OCI-LY7 (cell line): Measurements from ENCODE around the gene WDFY2. TPM values are rescaled to one million over a fixed set of nuclear protein-coding genes. Genes with fewer than 3 reads are reported as not detected.

Experiments
- BruUV-seq: library from RNA; stranded (reverse); fragments of 400-500 nt; replicated peaks from 2 replicates; lab custom pipeline; 2021; lab: Mats Ljungman, UMichigan
- CTCF ChIA-PET: fragments of 300-600 bp; sonication (Branson Sonifier 250); formaldehyde crosslinking; loops from one replicate; lab custom pipeline; 2022; ENCODE audit warnings: antibody characterized with exemption; ENCODE audit not compliant: unreplicated experiment; lab: Charles Lee
- POLR2A ChIA-PET: fragments of 300-600 bp; sonication (Branson Sonifier 250); formaldehyde crosslinking; loops from one replicate; lab custom pipeline; 2022; ENCODE audit warnings: antibody characterized with exemption; lab: Charles Lee
- DNase-seq: peaks from one replicate; pipeline ENCODE4 v3.0.0-alpha.2; 2015; ENCODE audit warnings: low spot score
- H2AFZ ChIP-seq: fragments of 200-600 bp; sonication (generic), shearing (Covaris generic); 2 replicates; pipeline ENCODE4 v1.6.1; 2014; ENCODE audit warnings: mild to moderate bottlenecking, antibody characterized with exemption, low read length, moderate library complexity
- H3K27ac ChIP-seq: fragments of 200-600 bp; sonication (generic); 2 replicates; pipeline ENCODE4 v1.5.1; 2014; ENCODE audit warnings: mixed run types, low read depth, mild to moderate bottlenecking, moderate library complexity, low read length, inconsistent platforms; ENCODE audit not compliant: poor library complexity, severe bottlenecking
- H3K36me3 ChIP-seq: fragments of 200-600 bp; sonication (generic); 2 replicates; pipeline ENCODE4 v1.6.1; 2014; ENCODE audit warnings: mild to moderate bottlenecking, antibody characterized with exemption, low read length, moderate library complexity, mixed read lengths; ENCODE audit not compliant: insufficient read depth
- H3K4me1 ChIP-seq: fragments of 200-600 bp; sonication (generic); 2 replicates; pipeline ENCODE4 v1.5.1; 2014; ENCODE audit warnings: mild to moderate bottlenecking, low read length; ENCODE audit not compliant: insufficient read depth, poor library complexity, severe bottlenecking
- H3K4me2 ChIP-seq: fragments of 200-600 bp; sonication (generic); 2 replicates; pipeline ENCODE4 v1.6.1; 2014; ENCODE audit warnings: mild to moderate bottlenecking, low read length
- H3K4me3 ChIP-seq: fragments of 200-600 bp; sonication (generic); 2 replicates; pipeline ENCODE4 v1.5.1; 2014; ENCODE audit warnings: mild to moderate bottlenecking, low read depth, low read length; ENCODE audit not compliant: poor library complexity, severe bottlenecking
- H3K79me2 ChIP-seq: fragments of 200-600 bp; sonication (generic); 2 replicates; pipeline ENCODE4 v1.6.1; 2016; ENCODE audit warnings: low read depth, mild to moderate bottlenecking, low read length, moderate library complexity, mixed read lengths; ENCODE audit not compliant: insufficient read depth
- H3K9me2 ChIP-seq: fragments of 200-600 bp; sonication (generic); 2 replicates; pipeline ENCODE4 v1.6.1; 2016; ENCODE audit warnings: mild to moderate bottlenecking, low read length, mixed read lengths; ENCODE audit not compliant: insufficient read depth
- H3K9me3 ChIP-seq: fragments of 200-600 bp; sonication (generic); 2 replicates; pipeline ENCODE4 v1.6.1; 2014; ENCODE audit warnings: mild to moderate bottlenecking, mixed run types, low read length, mixed read lengths
- H4K20me1 ChIP-seq: fragments of 200-600 bp; sonication (generic); 2 replicates; pipeline ENCODE4 v1.6.1; 2014; ENCODE audit warnings: mild to moderate bottlenecking, antibody characterized with exemption, low read length, moderate library complexity, mixed read lengths; ENCODE audit not compliant: insufficient read depth
- CTCF ChIP-seq: fragments of 200-600 bp; sonication (generic); conservative IDR thresholded peaks from 2 replicates; pipeline ENCODE4 v1.5.1; 2014; ENCODE audit warnings: mild to moderate bottlenecking, antibody characterized with exemption, low read length, moderate library complexity, mixed read lengths
- EZH2phosphoT487 ChIP-seq: fragments of 200-600 bp; sonication (generic); IDR thresholded peaks from 2 replicates; pipeline ENCODE4 v1.6.1; 2018; ENCODE audit warnings: low read depth, borderline replicate concordance, mild to moderate bottlenecking, mixed run types, antibody characterized with exemption, low read length, moderate library complexity, mixed read lengths
- intact Hi-C: fragments of 100-400 bp; cut with micrococcal nuclease; formaldehyde crosslinking; loops from one replicate; pipeline ENCODE4 v1.10.0; 2022; ENCODE audit not compliant: unreplicated experiment
- total RNA-seq, 2 experiments: library from RNA; depleted of rRNA in 1 of 2; stranded (reverse); fragments of >200 nt in 1 of 2; shearing (Covaris generic) in 1 of 2; gene quantifications; 2 replicates each; pipeline ENCODE4 v1.2.3, GENCODE V29; 2014 to 2022

The WDFY2 gene
- total RNA-seq, 2 experiments from 2014 or later = 6.4 to 18.1 TPM

GRCh38 chr13:51768378-51768921, 184.2 kb downstream of the WDFY2 start:
- H3K4me3 ChIP-seq = no peak overlapping the region
- no peak overlapping the region for H3K4me2 ChIP-seq
- H3K9me2 ChIP-seq = no peaks in the 10 kb centered on the region
- H3K4me1 ChIP-seq = peaks cover 9% of the 10 kb centered on the region
- no peaks in the 10 kb centered on the region for H3K36me3 ChIP-seq
- TF ChIP-seq CTCF (no peak), EZH2phosphoT487 (no peak)
- no peak overlapping the region for H2AFZ ChIP-seq
- H3K27ac ChIP-seq = no peak overlapping the region
- no TSS peak for BruUV-seq
- no peak for DNase-seq
- POLR2A ChIA-PET = no interaction called here
- intact Hi-C loops = no loop called here
- H4K20me1 ChIP-seq = no peaks in the 10 kb centered on the region
- CTCF ChIA-PET = no interaction called here
- H3K79me2 ChIP-seq = no peaks in the 10 kb centered on the region
- no peaks in the 10 kb centered on the region for H3K9me3 ChIP-seq

- CTCF ChIA-PET = no interaction called here
- Histone ChIP-seq H3K79me2 (no peaks in the 10 kb centered on the region), H3K9me2 (no peaks in the 10 kb centered on the region), H2AFZ (no peak overlapping the region), H3K4me3 (no peak overlapping the region), H3K9me3 (no peaks in the 10 kb centered on the region), H3K27ac (no peak overlapping the region), H3K36me3 (no peaks in the 10 kb centered on the region), H3K4me2 (no peak overlapping the region), H3K4me1 (peaks cover 9% of the 10 kb centered on the region), H4K20me1 (no peaks in the 10 kb centered on the region)
- DNase-seq = no peak
- BruUV-seq = no TSS peak
- intact Hi-C loops = no loop called here
- no peak for TF ChIP-seq EZH2phosphoT487
- POLR2A ChIA-PET = no interaction called here
Observed at GRCh38 chr13:51768976-51769375, 184.7 kb downstream of the WDFY2 start.

GRCh38 chr13:51769455-51770127, 185.3 kb downstream of the WDFY2 start:
- CTCF ChIA-PET = interaction anchor here (0.5 kb wide), 1 partner anchor 122 kb away, joined by 3 read pairs; no protein-coding TSS in a partner anchor

More at GRCh38 chr13:51769455-51770127, 185.3 kb downstream of the WDFY2 start:
- no TSS peak for BruUV-seq
- H4K20me1 ChIP-seq = no peaks in the 10 kb centered on the region
- H3K36me3 ChIP-seq = no peaks in the 10 kb centered on the region
- no peak overlapping the region for H3K27ac ChIP-seq
- no peaks in the 10 kb centered on the region for H3K9me2 ChIP-seq
- no peak overlapping the region for H2AFZ ChIP-seq
- H3K9me3 ChIP-seq = no peaks in the 10 kb centered on the region
- no peak overlapping the region for H3K4me2 ChIP-seq
- intact Hi-C loops = no loop called here
- H3K4me3 ChIP-seq = no peak overlapping the region
- peaks cover 9% of the 10 kb centered on the region for H3K4me1 ChIP-seq
- TF ChIP-seq EZH2phosphoT487 = no peak
- no peak for TF ChIP-seq CTCF
- DNase-seq = no peak
- no peaks in the 10 kb centered on the region for H3K79me2 ChIP-seq
- POLR2A ChIA-PET = no interaction called here
